Ammon's horn (tissue), 1 donor: ENCODE results near the gene G0S2.

Experiments
- DNase-seq: peaks from one replicate; pipeline ENCODE4 v3.0.0-alpha.2; 2016; ENCODE audit warnings: low spot score

The G0S2 gene

GRCh38 chr1:209674957-209675564, at the start of gene G0S2:
Gene G0S2, plus strand, starts transcription at chr1:209675412. Its CDS starts 273 bp downstream, at chr1:209675685.
- DNase-seq, result peak; percentile 60

- peak; percentile 49 for DNase-seq
These were observed 49.4 kb upstream of the G0S2 start for GRCh38 chr1:209625791-209626285.

- DNase-seq, result no peak
These were observed 48.7 kb upstream of the G0S2 start for GRCh38 chr1:209626346-209627026.

GRCh38 chr1:209627027-209627731, 48.0 kb upstream of the G0S2 start:
- DNase-seq, result no peak

GRCh38 chr1:209627732-209628196, 47.4 kb upstream of the G0S2 start:
- DNase-seq, result peak; percentile 89

GRCh38 chr1:209628618-209629299, 46.5 kb upstream of the G0S2 start:
- DNase-seq, result no peak

- peak; percentile 67 for DNase-seq
These were observed 45.4 kb upstream of the G0S2 start for GRCh38 chr1:209629621-209630382.

- no peak for DNase-seq
These were observed 44.6 kb upstream of the G0S2 start for GRCh38 chr1:209630383-209631225.

GRCh38 chr1:209633335-209633997, 41.7 kb upstream of the G0S2 start:
- no peak for DNase-seq

- no peak for DNase-seq
These were observed 41.0 kb upstream of the G0S2 start for GRCh38 chr1:209634005-209634737.

GRCh38 chr1:209635850-209636249, 39.4 kb upstream of the G0S2 start:
- no peak for DNase-seq

GRCh38 chr1:209641832-209642172, 33.4 kb upstream of the G0S2 start:
- DNase-seq, result peak; percentile 92

- no peak for DNase-seq
These were observed 32.4 kb upstream of the G0S2 start for GRCh38 chr1:209642816-209643215.

GRCh38 chr1:209643285-209644020, 31.8 kb upstream of the G0S2 start:
- DNase-seq, result peak; percentile 90

- DNase-seq, result no peak
These were observed 29.4 kb upstream of the G0S2 start for GRCh38 chr1:209645574-209646452.

GRCh38 chr1:209646558-209646957, 28.7 kb upstream of the G0S2 start:
- DNase-seq, result no peak

- no peak for DNase-seq
These were observed 28.1 kb upstream of the G0S2 start for GRCh38 chr1:209647156-209647555.

GRCh38 chr1:209648346-209648745, 26.9 kb upstream of the G0S2 start:
- no peak for DNase-seq
